Spleen (tissue), 11 donors: Measurements from ENCODE around the gene VKORC1L1. TPM values are rescaled to one million over a fixed set of nuclear protein-coding genes. Genes with fewer than 3 reads are reported as not detected.

Experiments used
- DNase-seq: peaks from one replicate; pipeline ENCODE4 v3.0.0-alpha.2; 2020
- H3K27ac ChIP-seq, 8 donors: fragments of 200-600 bp; sonication (generic) in 7 of 8; 1 replicate in 4 of 8; 2 replicates in 4 of 8; pipeline versions ENCODE4 v1.5.0 to v1.8.0; 2016 to 2021; ENCODE audit warnings: inconsistent platforms in 4 of 8, mild to moderate bottlenecking in 4 of 8, moderate library complexity in 1 of 8
- H3K27me3 ChIP-seq, 7 donors: fragments of 200-600 bp; sonication (generic) in 6 of 7; replicated peaks in 1 of 7; 1 replicate in 4 of 7; 2 replicates in 3 of 7; pipeline versions ENCODE4 v1.5.0 to v1.8.0; 2016 to 2021; ENCODE audit warnings: inconsistent platforms in 3 of 7, mild to moderate bottlenecking in 1 of 7
- H3K36me3 ChIP-seq, 6 donors: fragments of 200-600 bp; sonication (generic) in 5 of 6; 1 replicate in 4 of 6; 2 replicates in 2 of 6; pipeline versions ENCODE4 v1.5.0 to v1.8.0; 2016 to 2021; ENCODE audit warnings: inconsistent platforms in 2 of 6
- H3K4me1 ChIP-seq, 6 donors: fragments of 200-600 bp; sonication (generic) in 5 of 6; 1 replicate in 3 of 6; 2 replicates in 3 of 6; pipeline versions ENCODE4 v1.5.0 to v1.8.0; 2016 to 2021; ENCODE audit warnings: inconsistent platforms in 3 of 6
- H3K4me3 ChIP-seq, 8 donors: fragments of 200-600 bp; sonication (generic) in 7 of 8; 1 replicate in 4 of 8; 2 replicates in 4 of 8; pipeline versions ENCODE4 v1.5.0 to v1.8.0; 2016 to 2021; ENCODE audit warnings: inconsistent platforms in 4 of 8, mild to moderate bottlenecking in 4 of 8, moderate library complexity in 2 of 8
- H3K9me3 ChIP-seq, 8 donors: fragments of 200-600 bp; sonication (generic) in 7 of 8; 1 replicate in 4 of 8; 2 replicates in 4 of 8; pipeline versions ENCODE4 v1.5.0 to v1.8.0; 2016 to 2021; ENCODE audit warnings: inconsistent platforms in 4 of 8
- CTCF ChIP-seq, 11 experiments: fragments of 200-600 bp in 7 of 11; fragments of 450-650 bp in 4 of 11; sonication (generic) in 4 of 11; IDR thresholded peaks in 8 of 11; conservative IDR thresholded peaks in 3 of 11; 1 replicate in 7 of 11; 2 replicates in 4 of 11; pipeline versions ENCODE4 v1.4.0 to v1.8.0; 2016 to 2021; ENCODE audit warnings: antibody characterized with exemption in 11 of 11, inconsistent platforms in 4 of 11, mild to moderate bottlenecking in 1 of 11
- POLR2A ChIP-seq, 3 donors: fragments of 450-650 bp; IDR thresholded peaks; one replicate each; pipeline ENCODE4 v1.5.1; 2017; ENCODE audit warnings: antibody characterized with exemption in 3 of 3, mild to moderate bottlenecking in 1 of 3
- POLR2AphosphoS5 ChIP-seq, 3 donors: sonication (generic); formaldehyde crosslinking; IDR thresholded peaks; one replicate each; pipeline ENCODE4 v1.5.1; 2017; ENCODE audit warnings: antibody characterized with exemption in 3 of 3
- WGBS, 5 donors: extraction: QIAGEN DNeasy Blood & Tissue Kit in 3 of 5; methylation state at CpG; one replicate each; pipeline versions ENCODE4 v1.1.5 to v1.1.7; 2013 to 2018; 5-methylcytosine and 5-hydroxymethylcytosine counted together
- intact Hi-C: fragments of 100-400 bp; cut with DNase I; formaldehyde crosslinking; loops from one replicate; pipeline ENCODE4 v1.15.0; 2023; ENCODE audit warnings: low total_unique reads
- polyA plus RNA-seq, 3 donors: library from polyadenylated mRNA; stranded (reverse); fragments of 200-250 nt; gene quantifications; one replicate each; pipeline ENCODE4 v1.2.1, GENCODE V29; 2013
- total RNA-seq, 7 donors: library from RNA; depleted of rRNA in 3 of 7; stranded (reverse); fragments of >200 nt in 3 of 7; fragmentation: NEBNext Ultra II Directional in 4 of 7; extraction: Animal tissue kit (Norgen Biotek cat#: 25700) in 4 of 7; gene quantifications; one replicate each; pipeline versions ENCODE4 v1.1.0 to v1.2.1, GENCODE V29; 2016 to 2021
- donor health status: healthy with polysubstance abuse.
- donor health status: DM: no; HTN: no; CAD: no; lungs with moderate emphysema.
- donor health status: DM: no; HTN: no; CAD: no.
- donor health status: Bipolar disorder and iron deficiency.
- donor health status: healthy.
- donor health status: DM: no; HTN: no; CAD: no.
- donor health status: DM: yes; HTN: yes; CAD: no.

VKORC1L1 gene
- total and polyA plus RNA-seq, 10 donors, result 2.6 to 13.3 (median 10.3) TPM

- H3K27ac ChIP-seq, result no peak overlapping the region
- intact Hi-C loops, result no loop called here
- 45 to 79% (median 69%) methylated on average over 2 of the region's 2 CpGs for WGBS, 5 donors
- DNase-seq, result no peak
- no peaks in the 10 kb centered on the region for H3K36me3 ChIP-seq
- no peak for TF ChIP-seq CTCF (IDR thresholded peaks at IDR 0.05 in 8 of 11, conservative IDR thresholded peaks at IDR 0.05 in 3 of 11)
- no peaks in the 10 kb centered on the region for H3K9me3 ChIP-seq
- H3K27me3 ChIP-seq, result no peaks in the 10 kb centered on the region
- H3K4me3 ChIP-seq, result no peak overlapping the region
- H3K4me1 ChIP-seq, result peaks cover 0 to 4% (median 0%) of the 10 kb centered on the region in 6 donors
Observed at GRCh38 chr7:65910237-65910636, 37.4 kb downstream of the VKORC1L1 start.

DNA sequence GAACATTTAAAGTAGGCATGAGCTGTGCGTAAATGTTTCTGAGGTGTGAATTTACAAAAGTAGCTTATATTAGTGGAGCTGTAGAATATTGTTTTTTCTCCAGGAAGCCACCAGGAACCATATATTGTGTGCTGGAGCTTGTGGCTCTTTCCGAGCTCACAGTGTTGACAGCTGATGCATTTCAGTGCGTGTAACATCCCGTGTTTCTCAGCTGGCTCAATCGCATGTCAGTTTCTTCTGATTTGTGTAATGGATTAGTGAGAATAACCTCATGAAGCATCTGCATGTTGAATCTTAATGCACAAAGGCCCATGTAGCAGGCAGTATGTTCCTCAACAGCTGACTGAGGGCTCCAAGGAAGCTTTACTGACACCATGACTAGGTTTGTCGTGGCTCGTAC is 39.4 kb downstream of the VKORC1L1 start:
- Histone ChIP-seq H3K36me3 (no peaks in the 10 kb centered on the region), H3K27ac (no peak overlapping the region), H3K4me3 (no peak overlapping the region), H3K9me3 (no peaks in the 10 kb centered on the region), H3K27me3 (no peaks in the 10 kb centered on the region), H3K4me1 (peaks cover 0 to 16% (median 0%) of the 10 kb centered on the region in 6 donors)
- no peak for TF ChIP-seq POLR2AphosphoS5 (IDR thresholded peaks at IDR 0.05)
- TF ChIP-seq POLR2A (IDR thresholded peaks at IDR 0.05), result no peak
- intact Hi-C loops, result no loop called here
- WGBS, 5 donors, result 93 to 95% (median 94%) methylated on average over 7 of the region's 7 CpGs
- no peak for DNase-seq

DNA sequence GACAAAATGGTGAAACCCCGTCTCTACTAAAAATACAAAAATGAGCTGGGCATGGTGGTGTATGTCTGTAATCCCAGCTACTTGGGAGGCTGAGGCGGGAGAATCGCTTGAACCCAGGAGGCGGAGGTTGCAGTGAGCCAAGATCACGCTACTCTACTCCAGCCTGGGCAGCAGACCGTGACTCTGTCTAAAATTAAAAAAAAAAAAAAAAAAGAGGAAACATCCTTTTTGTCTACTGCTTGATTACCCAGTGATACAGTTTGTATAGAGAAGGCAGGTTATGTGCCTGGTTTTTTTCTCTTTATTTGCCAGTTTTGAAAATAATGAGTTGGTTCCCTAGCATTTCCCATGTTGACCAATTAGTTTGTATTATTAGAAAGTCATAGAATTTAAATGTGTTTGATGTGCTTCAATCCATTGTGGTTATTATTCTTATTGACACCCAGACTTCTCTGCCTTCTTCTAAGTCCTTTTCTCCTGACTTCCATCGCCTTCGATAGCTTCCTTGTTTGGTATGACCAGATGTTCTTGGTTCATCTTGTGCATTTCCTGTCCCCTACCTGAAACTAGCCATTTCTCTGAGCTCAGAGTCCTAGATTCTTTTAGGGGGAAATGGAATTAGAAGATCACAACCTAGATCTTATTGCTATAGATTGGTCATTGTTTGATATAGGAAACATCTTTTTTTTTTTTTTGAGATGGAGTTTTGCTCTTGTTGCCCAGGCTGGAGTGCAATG is 43.2 kb downstream of the VKORC1L1 start:
- H3K4me1 ChIP-seq, result peaks cover 0 to 17% (median 0%) of the 10 kb centered on the region in 6 donors
- H3K27ac ChIP-seq, result no peak overlapping the region
- intact Hi-C loops, result no loop called here
- peaks cover 0 to 18% (median 0%) of the 10 kb centered on the region in 6 donors for H3K36me3 ChIP-seq
- TF ChIP-seq CTCF (IDR thresholded peaks at IDR 0.05 in 8 of 11, conservative IDR thresholded peaks at IDR 0.05 in 3 of 11) (no peak), POLR2A (IDR thresholded peaks at IDR 0.05) (no peak), POLR2AphosphoS5 (IDR thresholded peaks at IDR 0.05) (no peak)
- no peak overlapping the region for H3K4me3 ChIP-seq
- no peaks in the 10 kb centered on the region for H3K9me3 ChIP-seq
- DNase-seq, result no peak
- no peaks in the 10 kb centered on the region for H3K27me3 ChIP-seq
- WGBS, 5 donors, result 74 to 79% (median 77%) methylated on average over 8 of the region's 8 CpGs

GRCh38 chr7:65923316-65923715 is 50.4 kb downstream of the VKORC1L1 start:
- 81 to 89% (median 88%) methylated on average over 4 of the region's 4 CpGs for WGBS, 5 donors
- TF ChIP-seq POLR2AphosphoS5 (IDR thresholded peaks at IDR 0.05) (no peak), POLR2A (IDR thresholded peaks at IDR 0.05) (no peak), CTCF (IDR thresholded peaks at IDR 0.05 in 8 of 11, conservative IDR thresholded peaks at IDR 0.05 in 3 of 11) (no peak)

More at GRCh38 chr7:65923316-65923715, 50.4 kb downstream of the VKORC1L1 start:
- no peaks in the 10 kb centered on the region for H3K4me1 ChIP-seq
- no peak overlapping the region for H3K4me3 ChIP-seq
- no peak overlapping the region for H3K27ac ChIP-seq
- no peaks in the 10 kb centered on the region for H3K9me3 ChIP-seq
- H3K36me3 ChIP-seq, result peaks cover 0 to 16% (median 0%) of the 10 kb centered on the region in 6 donors
- DNase-seq, result no peak
- intact Hi-C loops, result no loop called here
- H3K27me3 ChIP-seq, result no peaks in the 10 kb centered on the region
